H7 (cell line): ENCODE data around the gene SMC4. TPM values are rescaled to one million over a fixed set of nuclear protein-coding genes. Genes with fewer than 3 reads are reported as not detected.
A peak's percentile ranks its signal among the peaks of the same experiment; 100 is the strongest.

ENCODE experiments used
- DNase-seq: peaks from one replicate; pipeline ENCODE4 v3.0.0; 2012
- H3K27me3 ChIP-seq: 2 replicates; pipeline ENCODE4 v1.6.0; 2011; ENCODE audit warnings: mild to moderate bottlenecking, low read length; ENCODE audit not compliant: control insufficient read depth, insufficient read depth
- H3K36me3 ChIP-seq: replicated peaks from 2 replicates; pipeline ENCODE4 v1.5.1; 2011; ENCODE audit warnings: low read length; ENCODE audit not compliant: control insufficient read depth, insufficient read depth
- H3K4me3 ChIP-seq: 2 replicates; pipeline ENCODE4 v1.5.1; 2011; ENCODE audit warnings: low read depth, mild to moderate bottlenecking, control low read depth, low read length, moderate library complexity; ENCODE audit not compliant: insufficient read depth
- total RNA-seq: library from RNA; depleted of rRNA; stranded (reverse); fragments of >200 nt; shearing (Covaris generic); gene quantifications from 2 replicates; pipeline ENCODE4 v1.2.3, GENCODE V29; 2014

Gene SMC4
- total RNA-seq, 1 experiment from 2014 or later = 71.9 TPM

- Histone ChIP-seq H3K27me3 (no peaks in the 10 kb centered on the region), H3K4me3 (no peak overlapping the region), H3K36me3 (peaks cover 3% of the 10 kb centered on the region)
- no peak for DNase-seq
Observed at GRCh38 chr3:160403028-160403545, 3.6 kb downstream of the SMC4 start.

DNA sequence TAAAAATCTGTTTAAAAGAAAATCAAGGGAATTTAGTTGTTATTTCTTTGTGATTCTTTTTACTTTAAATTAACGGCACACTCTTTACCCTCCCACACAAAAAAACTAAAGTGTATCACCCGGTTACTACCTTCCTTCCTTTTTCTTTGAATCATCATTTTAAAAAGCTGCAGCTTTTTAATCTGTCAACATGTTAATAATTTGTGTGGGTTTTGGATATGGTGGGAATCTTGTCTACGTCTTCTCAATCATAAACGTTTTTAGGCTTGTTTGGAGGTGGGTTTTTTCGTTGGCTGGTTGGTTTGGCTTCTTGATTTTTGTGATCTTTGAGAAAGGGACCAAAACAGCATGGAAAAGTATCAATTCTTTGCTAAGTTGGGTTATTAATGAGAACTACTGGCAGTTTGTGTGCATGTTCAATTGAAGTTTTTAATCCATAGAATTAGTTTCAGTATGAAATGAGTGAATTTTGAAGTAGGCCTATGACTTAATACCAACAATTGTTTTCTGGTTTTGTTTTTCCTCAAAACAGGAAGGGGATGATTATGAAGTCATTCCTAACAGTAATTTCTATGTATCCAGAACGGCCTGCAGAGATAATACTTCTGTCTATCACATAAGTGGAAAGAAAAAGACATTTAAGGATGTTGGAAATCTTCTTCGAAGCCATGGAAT lies 4.5 kb downstream of the SMC4 start:
- Histone ChIP-seq H3K4me3 (no peak overlapping the region), H3K27me3 (no peaks in the 10 kb centered on the region), H3K36me3 (peaks cover 6% of the 10 kb centered on the region)
- DNase-seq = no peak

GRCh38 chr3:160409812-160410610 lies 10.6 kb downstream of the SMC4 start:
- no peak for DNase-seq
- no peak overlapping the region for H3K4me3 ChIP-seq
- no peaks in the 10 kb centered on the region for H3K27me3 ChIP-seq
- H3K36me3 ChIP-seq = peaks cover 17% of the 10 kb centered on the region

DNA sequence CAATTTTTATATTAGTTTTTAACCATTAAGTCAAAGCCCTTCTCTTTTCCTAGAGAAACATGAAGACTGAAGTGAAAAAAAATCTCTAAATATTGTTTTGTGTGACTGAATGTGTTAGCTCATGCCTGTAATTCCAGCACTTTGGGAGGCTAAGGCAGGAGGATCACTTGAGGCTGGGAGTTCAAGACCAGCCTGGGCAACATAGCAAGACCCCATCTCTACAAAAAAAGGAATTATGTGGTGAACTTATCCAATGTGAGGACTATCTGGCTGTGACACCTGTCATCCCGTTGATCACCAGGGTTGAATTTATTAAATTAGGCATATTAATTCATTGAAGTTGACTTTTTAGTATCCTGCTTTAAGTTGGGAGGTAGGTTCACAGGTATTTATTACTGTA lies 13.0 kb downstream of the SMC4 start:
- peaks cover 17% of the 10 kb centered on the region for H3K36me3 ChIP-seq
- no peak overlapping the region for H3K4me3 ChIP-seq
- H3K27me3 ChIP-seq = no peaks in the 10 kb centered on the region
- DNase-seq = no peak

DNA sequence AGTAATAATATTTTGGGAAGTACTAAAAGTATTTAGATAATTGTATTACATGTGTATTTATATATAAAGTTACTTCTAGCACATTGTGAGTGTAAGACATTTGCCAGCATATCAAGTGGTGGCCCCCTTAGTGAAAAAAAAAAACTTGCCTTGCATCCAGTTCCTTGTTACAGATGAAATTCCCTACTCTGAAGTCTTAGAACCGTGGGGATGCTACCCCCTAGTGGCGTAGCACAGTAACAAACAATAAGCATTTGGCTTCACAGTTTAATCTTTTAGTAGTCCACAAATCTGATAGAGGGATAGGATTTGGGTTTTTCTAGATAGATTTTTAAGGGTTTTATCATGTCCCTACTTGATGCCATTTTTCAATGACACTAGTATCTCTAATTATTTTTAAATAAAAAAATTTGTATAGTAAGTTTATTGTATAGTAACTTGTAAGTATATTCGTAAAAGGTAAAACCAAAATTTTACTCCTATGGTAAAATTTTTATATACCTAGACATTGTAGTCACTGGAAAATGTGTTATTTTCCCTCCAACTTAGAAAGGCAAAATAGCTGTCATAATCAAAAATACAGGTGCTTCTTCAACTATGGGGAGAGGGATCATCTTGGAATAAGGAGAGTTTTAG lies 14.3 kb downstream of the SMC4 start:
- Histone ChIP-seq H3K36me3 (peaks cover 18% of the 10 kb centered on the region), H3K27me3 (no peaks in the 10 kb centered on the region), H3K4me3 (no peak overlapping the region)
- peak; percentile 65 for DNase-seq

DNA sequence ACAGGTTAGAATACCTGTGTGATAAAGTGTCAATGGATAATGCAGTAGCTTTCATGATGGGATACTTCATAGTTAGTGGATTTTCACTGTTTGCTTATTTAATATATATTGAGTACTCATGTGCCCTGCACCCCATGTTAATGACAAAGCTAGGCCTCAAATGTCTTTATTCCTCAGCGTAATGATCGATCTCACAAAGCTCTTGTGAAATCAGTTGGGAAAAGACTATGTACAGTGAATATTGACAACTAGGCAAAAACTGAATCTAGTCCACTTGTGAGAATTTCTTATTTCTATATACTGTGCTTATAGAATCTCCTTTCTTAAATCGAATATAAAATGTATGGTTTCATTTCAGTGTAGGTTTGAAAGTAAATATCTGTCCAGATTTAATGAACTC lies 17.9 kb downstream of the SMC4 start:
- Histone ChIP-seq H3K36me3 (peaks cover 29% of the 10 kb centered on the region), H3K27me3 (no peaks in the 10 kb centered on the region), H3K4me3 (no peak overlapping the region)
- DNase-seq = no peak

DNA sequence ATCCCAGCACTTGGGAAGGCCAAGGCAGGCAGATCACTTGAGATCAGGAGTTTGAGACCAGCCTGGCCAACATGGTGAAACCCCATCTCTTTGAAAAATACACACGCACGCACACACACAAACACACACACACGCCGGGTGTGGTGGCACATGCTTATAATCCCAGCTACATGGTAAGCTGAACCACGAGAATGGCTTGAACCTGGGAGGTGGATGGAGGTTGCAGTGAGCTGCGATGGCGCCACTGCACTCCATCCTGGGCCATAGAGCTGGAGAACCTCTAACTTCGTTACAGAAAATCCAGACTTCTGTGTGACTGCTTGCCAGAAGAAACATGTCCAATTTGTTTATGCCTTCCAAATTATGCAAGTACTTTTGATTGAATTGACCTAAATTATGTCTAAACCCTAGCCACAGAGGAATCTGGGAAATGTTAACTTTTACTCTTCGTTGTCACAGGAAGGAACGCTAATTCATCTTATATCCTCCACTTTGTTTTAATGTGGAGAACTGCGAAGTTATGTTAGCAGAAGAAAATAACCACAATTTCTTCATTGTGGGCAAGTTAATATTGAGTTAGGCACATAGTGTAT lies 28.5 kb downstream of the SMC4 start:
- Histone ChIP-seq H3K4me3 (no peak overlapping the region), H3K36me3 (peaks cover 30% of the 10 kb centered on the region), H3K27me3 (no peaks in the 10 kb centered on the region)
- no peak for DNase-seq

- Histone ChIP-seq H3K36me3 (peaks cover 23% of the 10 kb centered on the region), H3K4me3 (no peak overlapping the region), H3K27me3 (no peaks in the 10 kb centered on the region)
- no peak for DNase-seq
Observed at GRCh38 chr3:160434071-160434470, 34.6 kb downstream of the SMC4 start.

DNA sequence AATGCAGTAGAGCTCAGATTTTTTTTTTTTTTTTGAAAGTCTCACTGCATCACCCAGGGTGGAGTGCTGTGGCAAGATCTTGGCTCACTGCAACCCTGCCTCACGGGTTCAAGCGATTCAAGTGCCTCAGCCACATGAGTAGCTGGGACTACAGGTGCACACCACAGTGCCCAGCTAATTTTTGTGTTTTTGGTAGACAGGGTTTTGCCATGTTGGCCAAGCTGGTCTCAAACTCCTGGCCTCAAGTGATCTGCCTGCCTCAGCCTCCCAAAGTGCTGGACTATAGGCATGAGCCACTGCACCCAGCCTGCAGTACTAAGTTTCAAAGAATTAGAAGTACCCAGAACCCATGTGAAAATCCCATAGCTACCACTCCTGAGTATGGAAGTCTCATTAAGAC lies 35.6 kb downstream of the SMC4 start:
- no peak overlapping the region for H3K4me3 ChIP-seq
- DNase-seq = no peak
- peaks cover 24% of the 10 kb centered on the region for H3K36me3 ChIP-seq
- no peaks in the 10 kb centered on the region for H3K27me3 ChIP-seq

- no peaks in the 10 kb centered on the region for H3K27me3 ChIP-seq
- H3K4me3 ChIP-seq = no peak overlapping the region
- peaks cover 22% of the 10 kb centered on the region for H3K36me3 ChIP-seq
- DNase-seq = no peak
Observed at GRCh38 chr3:160435747-160436146, 36.3 kb downstream of the SMC4 start.

GRCh38 chr3:160437083-160437455 lies 37.6 kb downstream of the SMC4 start:
- peaks cover 16% of the 10 kb centered on the region for H3K36me3 ChIP-seq

GRCh38 chr3:160440687-160441086 lies 41.2 kb downstream of the SMC4 start:
- H3K4me3 ChIP-seq = no peak overlapping the region
- no peak for DNase-seq
- H3K36me3 ChIP-seq = peaks cover 17% of the 10 kb centered on the region
- no peaks in the 10 kb centered on the region for H3K27me3 ChIP-seq

More at GRCh38 chr3:160437083-160437455, 37.6 kb downstream of the SMC4 start:
- DNase-seq = no peak
- no peaks in the 10 kb centered on the region for H3K27me3 ChIP-seq
- no peak overlapping the region for H3K4me3 ChIP-seq

GRCh38 chr3:160444411-160444810 lies 45.0 kb downstream of the SMC4 start:
- Histone ChIP-seq H3K27me3 (no peaks in the 10 kb centered on the region), H3K4me3 (no peak overlapping the region), H3K36me3 (peaks cover 7% of the 10 kb centered on the region)
- DNase-seq = no peak

DNA sequence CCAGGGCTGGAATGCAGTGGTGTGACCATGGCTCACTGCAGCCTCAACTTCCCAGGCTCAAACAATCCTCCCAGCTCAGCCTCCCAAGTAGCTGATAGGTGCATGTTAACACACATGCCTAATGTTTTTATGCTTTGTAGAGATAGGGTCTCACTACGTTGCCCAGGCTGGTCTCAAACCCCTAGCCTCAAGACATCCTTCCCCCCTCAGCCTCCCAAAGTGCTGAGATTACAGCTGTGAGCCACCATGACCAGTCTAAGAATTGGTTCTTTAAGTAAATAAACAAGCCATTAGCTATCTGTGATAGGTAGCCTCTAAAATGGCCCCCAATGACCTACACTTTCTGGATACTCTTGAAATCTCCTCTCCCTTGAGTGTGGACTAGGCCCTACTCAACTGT lies 46.4 kb downstream of the SMC4 start:
- H3K36me3 ChIP-seq = peaks cover 6% of the 10 kb centered on the region
- DNase-seq = no peak
- H3K27me3 ChIP-seq = no peaks in the 10 kb centered on the region
- no peak overlapping the region for H3K4me3 ChIP-seq
